GM12873 (cell line): ENCODE results near the gene PPARA.

Experiments
- TF ChIP-seq, protein P1 (sequence below): IDR thresholded peaks from 2 replicates; pipeline ENCODE4 v1.5.1; 2012; ENCODE audit warnings: low read depth, mild to moderate bottlenecking, moderate library complexity, low read length, control low read depth; ENCODE audit not compliant: insufficient read depth; ENCODE audit errors: missing control alignments

PPARA gene

DNA sequence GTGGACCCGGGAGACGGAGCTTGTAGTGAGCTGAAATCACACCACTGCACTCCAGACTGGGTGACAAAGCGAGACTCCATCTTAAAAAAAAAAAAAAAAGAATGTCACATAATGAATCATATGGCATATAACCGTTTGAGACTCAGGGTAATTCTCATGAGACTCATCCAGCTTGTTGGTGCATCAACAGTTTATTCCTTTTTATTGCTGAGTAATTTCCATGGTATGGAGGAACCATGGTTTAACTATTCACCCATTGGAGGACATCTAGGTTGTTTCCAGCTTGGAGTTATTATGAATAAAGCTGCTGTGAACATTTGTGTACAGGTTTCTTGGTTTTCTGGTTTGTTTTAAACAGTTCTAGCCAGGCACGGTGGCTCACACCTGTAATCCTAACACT is 25.3 kb downstream of the PPARA start:
- TF ChIP-seq, protein P1, sequence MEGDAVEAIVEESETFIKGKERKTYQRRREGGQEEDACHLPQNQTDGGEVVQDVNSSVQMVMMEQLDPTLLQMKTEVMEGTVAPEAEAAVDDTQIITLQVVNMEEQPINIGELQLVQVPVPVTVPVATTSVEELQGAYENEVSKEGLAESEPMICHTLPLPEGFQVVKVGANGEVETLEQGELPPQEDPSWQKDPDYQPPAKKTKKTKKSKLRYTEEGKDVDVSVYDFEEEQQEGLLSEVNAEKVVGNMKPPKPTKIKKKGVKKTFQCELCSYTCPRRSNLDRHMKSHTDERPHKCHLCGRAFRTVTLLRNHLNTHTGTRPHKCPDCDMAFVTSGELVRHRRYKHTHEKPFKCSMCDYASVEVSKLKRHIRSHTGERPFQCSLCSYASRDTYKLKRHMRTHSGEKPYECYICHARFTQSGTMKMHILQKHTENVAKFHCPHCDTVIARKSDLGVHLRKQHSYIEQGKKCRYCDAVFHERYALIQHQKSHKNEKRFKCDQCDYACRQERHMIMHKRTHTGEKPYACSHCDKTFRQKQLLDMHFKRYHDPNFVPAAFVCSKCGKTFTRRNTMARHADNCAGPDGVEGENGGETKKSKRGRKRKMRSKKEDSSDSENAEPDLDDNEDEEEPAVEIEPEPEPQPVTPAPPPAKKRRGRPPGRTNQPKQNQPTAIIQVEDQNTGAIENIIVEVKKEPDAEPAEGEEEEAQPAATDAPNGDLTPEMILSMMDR, result no peak

- TF ChIP-seq, protein P1, result no peak
Observed at GRCh38 chr22:46176508-46177003, 26.2 kb downstream of the PPARA start.

- TF ChIP-seq, protein P1, result no peak
Observed at GRCh38 chr22:46178755-46179505, 28.6 kb downstream of the PPARA start.

- TF ChIP-seq, protein P1, result no peak
Observed at GRCh38 chr22:46179748-46180147, 29.4 kb downstream of the PPARA start.

DNA sequence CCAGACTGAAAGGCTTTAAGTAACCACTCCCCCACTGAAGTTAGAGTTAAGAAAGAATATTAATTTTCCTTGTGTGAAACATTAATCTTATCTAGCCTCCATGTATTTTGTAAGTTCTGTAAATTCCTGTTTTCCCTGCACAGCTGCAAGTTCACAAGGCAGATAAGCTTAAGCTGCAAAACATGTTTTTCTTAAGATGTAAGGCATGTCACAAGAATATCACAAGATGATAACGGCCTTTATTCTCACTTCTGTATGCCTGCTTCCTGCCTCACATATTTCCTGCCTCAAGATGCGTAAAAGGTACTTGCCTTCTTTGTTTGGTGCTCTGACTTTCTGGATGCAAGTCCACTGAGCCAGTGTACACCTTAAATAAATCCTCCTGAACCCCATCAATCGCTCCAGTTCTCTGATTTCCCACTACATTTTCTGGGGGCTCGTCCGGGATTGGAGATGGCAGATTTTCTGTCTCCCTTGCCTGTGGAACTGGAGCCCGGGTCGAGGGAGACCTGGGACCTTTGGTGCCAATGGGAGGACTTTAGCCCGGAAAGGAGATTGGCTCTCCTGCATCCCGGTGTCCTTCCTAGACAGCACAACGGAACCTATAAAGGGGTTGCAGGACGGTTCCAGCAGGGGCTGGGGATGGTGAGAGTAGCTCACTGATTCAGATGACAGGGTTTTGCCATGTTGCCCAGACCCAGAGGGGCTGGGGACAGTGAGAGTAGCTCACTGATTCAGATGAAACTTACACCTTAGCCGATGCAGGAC is 30.2 kb downstream of the PPARA start:
- TF ChIP-seq, protein P1, result no peak

GRCh38 chr22:46183733-46184132 is 33.4 kb downstream of the PPARA start:
- TF ChIP-seq, protein P1, result no peak

- TF ChIP-seq, protein P1, result no peak
Observed at GRCh38 chr22:46185283-46185682, 35.0 kb downstream of the PPARA start.
